ENCODE data around the gene NMD3.

The NMD3 gene

DNA sequence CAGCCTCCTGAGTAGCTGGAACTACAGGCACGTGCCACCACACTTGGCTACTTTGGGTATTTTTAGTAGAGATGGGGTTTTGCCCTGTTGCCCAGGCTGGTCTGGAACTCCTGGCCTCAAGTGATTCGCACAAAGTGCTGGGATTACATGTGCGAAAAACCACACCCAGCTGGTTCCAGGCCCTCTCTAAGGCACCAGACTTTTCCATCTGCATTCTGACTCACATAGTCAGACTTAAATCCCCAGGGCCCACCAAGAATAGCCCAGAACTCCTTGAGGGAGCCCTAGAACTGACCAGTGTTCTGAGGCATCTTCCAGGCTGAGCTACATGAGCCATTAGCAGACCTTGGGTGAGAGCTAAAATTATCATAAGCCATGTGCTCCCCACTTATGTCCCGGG is 68.1 kb downstream of the NMD3 start:
- no peak for DNase-seq

GRCh38 chr3:161291191-161291901 is 70.2 kb downstream of the NMD3 start:
- DNase-seq = no peak

DNA sequence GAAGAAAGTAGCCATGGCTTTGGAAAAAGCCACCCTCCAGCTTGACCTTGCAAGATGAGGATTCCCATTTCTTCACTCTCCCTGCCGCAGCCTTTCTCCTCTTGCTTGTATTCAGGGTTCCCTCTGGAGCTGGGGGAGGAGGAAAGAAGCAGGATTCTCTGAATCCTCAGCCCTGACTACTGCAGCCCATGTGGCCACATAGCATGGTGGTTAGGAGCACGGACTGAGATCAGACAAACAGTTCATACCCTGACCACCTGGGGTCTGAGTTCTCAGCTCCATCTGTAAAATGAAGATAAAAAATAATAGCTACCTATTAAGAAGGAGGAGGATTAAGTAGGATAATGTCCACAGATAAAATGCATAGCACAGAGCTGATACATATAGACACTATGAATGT is 72.3 kb downstream of the NMD3 start:
- no peak for DNase-seq

- DNase-seq = no peak
Observed at GRCh38 chr3:161295325-161295724, 74.2 kb downstream of the NMD3 start.

- no peak for DNase-seq
Observed at GRCh38 chr3:161296814-161297213, 75.7 kb downstream of the NMD3 start.
